GM12878 (cell line): Measurements from ENCODE around the gene DALRD3. TPM values are rescaled to one million over a fixed set of nuclear protein-coding genes. Genes with fewer than 3 reads are reported as not detected.

ENCODE experiments used
- ATAC-seq: fragments of 200-7000 bp; cut with Tn5 transposase; 3 replicates; pipeline ENCODE4 v1.9.1; 2020; ENCODE audit warnings: mild to moderate bottlenecking, moderate library complexity
- BruUV-seq: library from RNA; stranded (reverse); fragments of 400-500 nt; replicated peaks from 2 replicates; lab custom pipeline; 2021; lab: Mats Ljungman, UMichigan
- CTCF ChIA-PET: fragments of 300-600 bp; sonication (Branson Sonifier 250); formaldehyde crosslinking; extraction: SDS; loops from one replicate; lab custom pipeline; 2021; ENCODE audit warnings: inconsistent platforms; lab: Yijun Ruan, JAX
- POLR2A ChIA-PET: fragments of 350-600 bp; formaldehyde crosslinking; extraction: SDS; loops from one replicate; lab custom pipeline; 2021; ENCODE audit warnings: inconsistent platforms; lab: Charles Lee
- RAD21 ChIA-PET: fragments of 300-600 bp; sonication (Branson Sonifier 250); formaldehyde crosslinking; loops from one replicate; lab custom pipeline; 2023; ENCODE audit warnings: antibody characterized with exemption; ENCODE audit not compliant: unreplicated experiment; lab: Charles Lee
- SMC1A ChIA-PET: fragments of 300-600 bp; sonication (Branson Sonifier 250); formaldehyde crosslinking; loops from one replicate; lab custom pipeline; 2023; ENCODE audit not compliant: unreplicated experiment, uncharacterized antibody; lab: Charles Lee
- DNase-seq: peaks from one replicate; pipeline ENCODE4 v3.0.0-alpha.2; 2011; ENCODE audit warnings: low read depth, low spot score
- FAIRE-seq: peaks from 3 replicates; lab custom pipeline; 2011; peaks lifted over from hg19 to GRCh38; lab: Jason Lieb, UNC
- H2AFZ ChIP-seq: 2 replicates; pipeline ENCODE4 v1.6.0; 2011; ENCODE audit warnings: low read depth, low read length, control low read depth; ENCODE audit not compliant: control insufficient read depth
- H3K27ac ChIP-seq: 2 replicates; pipeline ENCODE4 v1.5.1; 2011; ENCODE audit warnings: control low read depth; ENCODE audit not compliant: control insufficient read depth, insufficient read depth
- H3K27me3 ChIP-seq, 2 experiments: replicated peaks in 1 of 2; 2 replicates each; pipeline versions ENCODE4 v1.6.0 to v1.6.1; 2011; ENCODE audit warnings: low read length in 1 of 2; ENCODE audit not compliant: control insufficient read depth in 2 of 2, insufficient read depth in 2 of 2
- H3K36me3 ChIP-seq, 2 experiments: 2 replicates each; pipeline ENCODE4 v1.5.1; 2011; ENCODE audit warnings: low read length in 1 of 2; ENCODE audit not compliant: control insufficient read depth in 2 of 2, insufficient read depth in 2 of 2
- H3K4me1 ChIP-seq: 2 replicates; pipeline ENCODE4 v1.6.1; 2011; ENCODE audit warnings: mild to moderate bottlenecking, low read length, moderate library complexity, mixed read lengths; ENCODE audit not compliant: control insufficient read depth, insufficient read depth
- H3K4me2 ChIP-seq: 2 replicates; pipeline ENCODE4 v1.6.0; 2011; ENCODE audit warnings: control low read depth; ENCODE audit not compliant: control insufficient read depth, insufficient read depth
- H3K4me3 ChIP-seq: fragments of 200-600 bp; sonication (generic); 2 replicates; pipeline ENCODE4 v1.5.1; 2016
- H3K79me2 ChIP-seq: 2 replicates; pipeline ENCODE4 v1.6.0; 2011; ENCODE audit warnings: low read length; ENCODE audit not compliant: control insufficient read depth, insufficient read depth
- H3K9ac ChIP-seq: 2 replicates; pipeline ENCODE4 v1.8.0; 2011; ENCODE audit warnings: low read length, control low read depth, mixed read lengths; ENCODE audit not compliant: control insufficient read depth, insufficient read depth
- H3K9me3 ChIP-seq: replicated peaks from 3 replicates; pipeline ENCODE4 v1.5.1; 2011; ENCODE audit warnings: mild to moderate bottlenecking, low read length; ENCODE audit not compliant: control insufficient read depth, insufficient read depth
- H4K20me1 ChIP-seq: 2 replicates; pipeline ENCODE4 v1.6.0; 2011; ENCODE audit not compliant: control insufficient read depth, insufficient read depth
- BCL11A ChIP-seq: IDR thresholded peaks from 2 replicates; pipeline ENCODE4 v1.6.1; 2011; ENCODE audit warnings: low read depth, low read length
- CHD2 ChIP-seq: IDR thresholded peaks from 2 replicates; pipeline ENCODE4 v1.6.1; 2011; ENCODE audit warnings: low read depth, low read length, improper control_type of control experiment, borderline replicate concordance
- NR2C1 ChIP-seq: fragments of 450-650 bp; IDR thresholded peaks from 2 replicates; pipeline ENCODE4 v1.6.1; 2017; ENCODE audit warnings: antibody characterized with exemption, mild to moderate bottlenecking, moderate library complexity
- PAX5 ChIP-seq: IDR thresholded peaks from 2 replicates; pipeline ENCODE4 v1.6.1; 2011; ENCODE audit warnings: low read depth, low read length, borderline replicate concordance
- POLR2AphosphoS5 ChIP-seq: IDR thresholded peaks from 2 replicates; pipeline ENCODE4 v1.6.1; 2011; ENCODE audit warnings: mild to moderate bottlenecking, low read length, inconsistent platforms
- SP1 ChIP-seq: IDR thresholded peaks from one replicate; pipeline ENCODE4 v1.6.1; 2011; ENCODE audit warnings: low read depth, low read length
- TCF12 ChIP-seq: IDR thresholded peaks from 2 replicates; pipeline ENCODE4 v1.6.1; 2011; ENCODE audit warnings: low read depth, mild to moderate bottlenecking, low read length
- WRNIP1 ChIP-seq: IDR thresholded peaks from 2 replicates; pipeline ENCODE4 v1.6.1; 2011; ENCODE audit warnings: low read depth, low read length, improper control_type of control experiment, borderline replicate concordance
- WGBS: methylation state at CpG from one replicate; pipeline ENCODE4 v1.1.6; 2016; ENCODE audit warnings: low lambda C conversion rate; ENCODE audit not compliant: insufficient replicate concordance, insufficient coverage; ENCODE audit errors: missing lambda C conversion rate; 5-methylcytosine and 5-hydroxymethylcytosine counted together
- in situ Hi-C: fragments of 300-500 bp; cut with MboI; formaldehyde crosslinking; loops from 9 replicates; pipeline ENCODE4 v1.14.3; 2018; ENCODE audit warnings: mixed read lengths
- intact Hi-C: fragments of 100-400 bp; cut with micrococcal nuclease; formaldehyde crosslinking; loops from one replicate; pipeline ENCODE4 v1.14.2; 2022; ENCODE audit not compliant: unreplicated experiment
- polyA plus RNA-seq, 11 experiments: library from polyadenylated mRNA; depleted of rRNA in 4 of 11; unstranded in 6 of 11; stranded (reverse) in 5 of 11; fragments of >200 nt; fragmentation: Nextera tagmentation in 4 of 11; fragmentation: Illumina TruSeq in 1 of 11; extraction: Ambion mirVana in 4 of 11; extraction: Trizol in 1 of 11; gene quantifications; 1 replicate in 1 of 11; 2 replicates in 10 of 11; pipeline versions ENCODE4 v1.2.1 to v1.2.3, GENCODE V29; 2011 to 2016; ENCODE audit warnings: inconsistent platforms in 2 of 11, missing spikeins in 2 of 11, low read depth in 1 of 11
- total RNA-seq, 4 experiments: library from RNA; depleted of rRNA in 3 of 4; stranded (reverse); fragments of >200 nt in 3 of 4; fragmentation: Illumina TruSeq in 1 of 4; extraction: Trizol in 1 of 4; gene quantifications; 2 replicates each; pipeline versions ENCODE4 v1.2.1 to v1.2.3, GENCODE V29; 2013 to 2021
- TF ChIP-seq, protein P1 (sequence below): fragments of 450-650 bp; IDR thresholded peaks from 2 replicates; pipeline ENCODE4 v1.6.1; 2016; ENCODE audit warnings: mild to moderate bottlenecking

DALRD3 gene
- total and polyA plus RNA-seq, 10 of the 15 experiments (the other 5 are each of a cell fraction or from before 2014, with no cell fraction given), result 10.1 to 28.2 (median 21.6) TPM

GRCh38 chr3:49025005-49025792 is 6.8 kb upstream of the DALRD3 start (continued):
- TF ChIP-seq, protein P1, sequence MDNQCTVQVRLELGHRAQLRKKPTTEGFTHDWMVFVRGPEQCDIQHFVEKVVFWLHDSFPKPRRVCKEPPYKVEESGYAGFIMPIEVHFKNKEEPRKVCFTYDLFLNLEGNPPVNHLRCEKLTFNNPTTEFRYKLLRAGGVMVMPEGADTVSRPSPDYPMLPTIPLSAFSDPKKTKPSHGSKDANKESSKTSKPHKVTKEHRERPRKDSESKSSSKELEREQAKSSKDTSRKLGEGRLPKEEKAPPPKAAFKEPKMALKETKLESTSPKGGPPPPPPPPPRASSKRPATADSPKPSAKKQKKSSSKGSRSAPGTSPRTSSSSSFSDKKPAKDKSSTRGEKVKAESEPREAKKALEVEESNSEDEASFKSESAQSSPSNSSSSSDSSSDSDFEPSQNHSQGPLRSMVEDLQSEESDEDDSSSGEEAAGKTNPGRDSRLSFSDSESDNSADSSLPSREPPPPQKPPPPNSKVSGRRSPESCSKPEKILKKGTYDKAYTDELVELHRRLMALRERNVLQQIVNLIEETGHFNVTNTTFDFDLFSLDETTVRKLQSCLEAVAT, result no peak
- TF ChIP-seq WRNIP1 (no peak), NR2C1 (no peak), TCF12 (0 out of 2 replicates have a peak, but pooled peaks have one; percentile 64), SP1 (no peak), CHD2 (0 out of 2 replicates have a peak, but pooled peaks have one; percentile 20), BCL11A (0 out of 2 replicates have a peak, but pooled peaks have one; percentile 10)
- TF ChIP-seq, all 136 proteins: peak for 11

DNA sequence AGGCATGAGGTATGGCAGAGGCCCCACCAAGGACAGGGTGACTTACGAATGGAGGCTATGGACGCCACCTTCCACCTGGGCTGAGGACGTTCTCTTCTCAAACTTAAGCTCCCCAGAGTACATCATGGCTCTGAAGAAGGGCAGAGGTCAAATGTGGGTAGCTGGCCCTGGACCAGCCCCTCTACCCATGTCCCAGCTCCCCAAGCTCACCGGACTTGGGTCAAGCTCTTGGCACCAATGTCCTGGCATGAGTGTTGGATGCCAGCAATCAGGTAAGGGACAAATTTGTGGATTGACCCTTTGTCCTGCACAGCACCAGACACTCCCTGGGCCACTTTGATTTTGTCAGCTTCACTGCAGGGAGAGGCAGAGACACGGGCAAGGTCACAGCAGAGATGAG is 6.1 kb upstream of the DALRD3 start:
- CTCF ChIA-PET, result interaction anchor here (0.8 to 3.0 kb wide), 4 partner anchors 17 to 632 kb away, joined by 3 to 15 read pairs (median 4); partner anchors contain the start of gene WDR6
- no peak overlapping the region for H3K9ac ChIP-seq
- BruUV-seq, result no TSS peak

More for the DNA sequence above, 6.1 kb upstream of the DALRD3 start:
- in situ Hi-C loops (no loop called here), intact Hi-C loops (loop anchor here (10.0 kb wide), 2 partner anchors 320 to 650 kb away; partner anchors contain the start of genes APEH and USP4)
- ATAC-seq (no peak), FAIRE-seq (no peak), DNase-seq (no peak)
- Histone ChIP-seq H3K79me2 (peaks cover 66% of the 10 kb centered on the region), H3K4me3 (no peak overlapping the region), H3K4me1 (peaks cover 16% of the 10 kb centered on the region), H2AFZ (no peak overlapping the region), H3K36me3 (peaks cover 19% of the 10 kb centered on the region in 2 experiments), H4K20me1 (no peaks in the 10 kb centered on the region), H3K27me3 (no peaks in the 10 kb centered on the region), H3K9me3 (no peaks in the 10 kb centered on the region), H3K4me2 (no peak overlapping the region), H3K27ac (no peak overlapping the region)
- POLR2A ChIA-PET, result interaction anchor here (1.1 to 1.2 kb wide), 2 partner anchors 8 to 34 kb away, joined by 3 to 4 read pairs; partner anchors contain the start of gene P4HTM
- 62% methylated on average over 5 of the region's 5 CpGs for WGBS
- RAD21 ChIA-PET, result no interaction called here
- SMC1A ChIA-PET, result interaction anchor here (1.5 to 6.1 kb wide), 3 partner anchors 18 to 133 kb away, joined by 3 to 31 read pairs (median 3); partner anchors contain the start of genes P4HTM and WDR6
- TF ChIP-seq PAX5 (no peak), POLR2AphosphoS5 (0 out of 2 replicates have a peak, but pooled peaks have one; percentile 41)
